Fibroblast of pulmonary artery (primary cell): Measurements from ENCODE around the gene KHSRP.
"Not testable (repeated sequence)": the region's sequence is repeated elsewhere in the genome, so short reads cannot be mapped to it uniquely, and the experiment has no call there.

Experiments
- DNase-seq: peaks from one replicate; pipeline ENCODE4 v3.0.0-alpha.2; 2010; ENCODE audit warnings: low read depth
- H3K4me3 ChIP-seq: replicated peaks from 2 replicates; pipeline ENCODE4 v1.5.1; 2011; ENCODE audit warnings: low read depth, mild to moderate bottlenecking, control low read depth, low read length, moderate library complexity
- TF ChIP-seq, protein P1 (sequence below): IDR thresholded peaks from 2 replicates; pipeline ENCODE4 v1.5.1; 2011; ENCODE audit warnings: mild to moderate bottlenecking, control low read depth, low read length, inconsistent platforms; ENCODE audit errors: missing control alignments

The KHSRP gene

GRCh38 chr19:6412447-6413091, 12.0 kb downstream of the KHSRP start:
- DNase-seq = peak; percentile 21
- TF ChIP-seq, protein P1, sequence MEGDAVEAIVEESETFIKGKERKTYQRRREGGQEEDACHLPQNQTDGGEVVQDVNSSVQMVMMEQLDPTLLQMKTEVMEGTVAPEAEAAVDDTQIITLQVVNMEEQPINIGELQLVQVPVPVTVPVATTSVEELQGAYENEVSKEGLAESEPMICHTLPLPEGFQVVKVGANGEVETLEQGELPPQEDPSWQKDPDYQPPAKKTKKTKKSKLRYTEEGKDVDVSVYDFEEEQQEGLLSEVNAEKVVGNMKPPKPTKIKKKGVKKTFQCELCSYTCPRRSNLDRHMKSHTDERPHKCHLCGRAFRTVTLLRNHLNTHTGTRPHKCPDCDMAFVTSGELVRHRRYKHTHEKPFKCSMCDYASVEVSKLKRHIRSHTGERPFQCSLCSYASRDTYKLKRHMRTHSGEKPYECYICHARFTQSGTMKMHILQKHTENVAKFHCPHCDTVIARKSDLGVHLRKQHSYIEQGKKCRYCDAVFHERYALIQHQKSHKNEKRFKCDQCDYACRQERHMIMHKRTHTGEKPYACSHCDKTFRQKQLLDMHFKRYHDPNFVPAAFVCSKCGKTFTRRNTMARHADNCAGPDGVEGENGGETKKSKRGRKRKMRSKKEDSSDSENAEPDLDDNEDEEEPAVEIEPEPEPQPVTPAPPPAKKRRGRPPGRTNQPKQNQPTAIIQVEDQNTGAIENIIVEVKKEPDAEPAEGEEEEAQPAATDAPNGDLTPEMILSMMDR = peak; percentile 57

GRCh38 chr19:6412061-6412446, 12.6 kb downstream of the KHSRP start:
- DNase-seq = no peak
- no peak overlapping the region for H3K4me3 ChIP-seq
- TF ChIP-seq, protein P1 = no peak

More at GRCh38 chr19:6412447-6413091, 12.0 kb downstream of the KHSRP start:
- H3K4me3 ChIP-seq = no peak overlapping the region

DNA sequence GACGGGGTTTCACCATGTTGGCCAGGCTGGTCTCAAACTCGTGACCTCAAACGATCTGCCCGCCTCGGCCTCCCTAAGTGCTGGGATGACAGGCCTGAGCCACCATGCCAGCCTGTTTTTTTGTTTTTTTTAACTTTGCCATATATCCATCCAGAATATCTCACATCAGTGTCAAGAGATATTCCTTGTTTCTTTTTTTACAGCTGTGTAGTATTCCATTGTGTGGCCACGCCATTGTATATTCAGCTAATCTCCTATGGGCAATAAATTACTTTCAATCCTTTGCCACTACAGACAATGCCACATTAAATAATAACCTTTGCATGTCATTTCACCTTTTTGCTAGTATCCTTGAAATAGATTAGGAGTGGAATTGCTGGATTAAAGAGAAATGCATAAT, 15.3 kb downstream of the KHSRP start:
- TF ChIP-seq, protein P1 = no peak
- DNase-seq = no peak
- no peak overlapping the region for H3K4me3 ChIP-seq

DNA sequence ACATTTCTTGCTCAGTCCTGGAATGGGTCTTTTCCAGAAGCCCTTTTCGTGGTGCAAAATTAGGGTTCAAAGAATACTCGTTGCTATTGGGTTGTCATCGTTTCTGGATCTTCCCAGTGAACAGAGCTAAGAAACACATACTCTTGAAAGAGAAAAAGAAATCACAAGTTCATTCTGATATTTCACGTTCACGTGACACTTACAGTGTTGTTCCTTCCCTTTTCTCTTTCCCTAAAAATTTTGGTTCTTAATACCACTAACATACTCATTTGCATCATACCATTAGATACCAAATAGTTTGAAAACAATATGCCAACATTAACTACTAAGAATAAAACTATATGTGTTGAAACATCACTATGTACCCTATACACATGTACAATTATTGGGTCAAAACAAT, 18.2 kb downstream of the KHSRP start:
- TF ChIP-seq, protein P1 = no peak
- no peak for DNase-seq
- H3K4me3 ChIP-seq = no peak overlapping the region

GRCh38 chr19:6402837-6403608, 21.6 kb downstream of the KHSRP start:
- no peak overlapping the region for H3K4me3 ChIP-seq
- DNase-seq = peak; percentile 88
- TF ChIP-seq, protein P1 = no peak

DNA sequence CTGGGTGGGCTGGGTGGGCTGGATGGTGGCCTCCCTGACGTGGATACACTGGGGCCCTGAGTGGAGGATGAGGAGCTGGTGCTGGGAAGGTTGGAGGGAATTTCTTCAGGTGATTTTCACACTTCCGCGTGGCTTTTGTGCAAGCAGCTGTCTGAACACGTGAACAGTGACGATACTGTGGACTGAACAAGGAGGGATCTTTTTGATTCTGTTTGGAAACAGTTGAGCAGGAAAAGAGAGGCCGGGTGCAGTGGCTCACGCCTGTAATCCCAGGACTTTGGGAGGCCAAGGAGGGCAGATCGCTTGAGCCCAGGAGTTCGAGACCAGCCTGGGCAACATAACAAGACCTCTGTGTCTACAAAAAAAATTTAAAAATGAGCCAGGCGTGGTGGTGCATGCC, 22.6 kb downstream of the KHSRP start:
- no peak for DNase-seq

DNA sequence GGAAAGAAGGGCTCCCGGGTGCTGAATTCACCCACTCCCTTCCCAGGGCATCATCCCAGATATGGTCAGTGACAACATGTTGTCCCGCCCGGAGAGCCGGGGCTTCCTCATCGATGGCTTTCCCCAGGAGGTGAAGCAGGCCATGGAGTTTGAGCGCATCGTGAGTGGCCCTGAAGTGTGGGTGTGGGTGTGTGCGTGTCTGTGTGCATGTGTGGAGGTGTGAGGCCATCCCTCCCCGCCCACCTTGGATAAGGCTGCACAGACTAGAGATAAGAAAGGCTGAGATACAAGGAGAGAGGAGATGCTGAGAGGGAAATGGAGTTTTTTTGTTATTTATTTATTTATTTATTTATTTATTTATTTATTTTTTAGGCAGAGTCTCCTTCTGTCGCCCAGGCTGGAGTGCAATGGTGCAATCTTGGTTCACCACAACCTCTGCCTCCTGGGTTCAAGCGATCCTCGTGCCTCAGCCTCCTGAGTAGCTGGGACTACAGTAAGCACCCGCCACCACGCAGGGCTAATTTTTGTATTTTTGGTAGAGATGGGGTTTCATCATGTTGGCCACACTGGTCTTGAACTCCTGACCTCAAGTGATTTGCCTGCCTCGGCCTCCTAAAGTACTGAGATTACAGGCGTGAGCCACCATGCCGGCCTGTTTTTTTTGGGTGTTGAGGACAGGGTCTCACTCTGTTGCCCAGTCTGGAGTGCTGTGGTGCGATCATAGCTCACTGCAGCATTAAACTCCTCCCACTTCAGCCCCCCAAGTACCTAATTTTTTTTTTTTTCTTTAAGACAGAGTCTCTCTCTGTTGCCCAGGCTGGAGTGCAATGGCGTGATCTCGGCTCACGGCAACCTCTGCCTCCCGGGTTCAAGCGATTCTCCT, 24.3 kb downstream of the KHSRP start:
- H3K4me3 ChIP-seq, DNase-seq: not testable (repeated sequence)

More for the DNA sequence above, 22.6 kb downstream of the KHSRP start:
- TF ChIP-seq, protein P1 = no peak
- no peak overlapping the region for H3K4me3 ChIP-seq
